HAP-1 (cell line): ENCODE measurements around the gene ATP2C2.

ENCODE experiments used
- DNase-seq, 2 experiments: peaks; one replicate each; pipeline ENCODE4 v3.0.0-alpha.2; 2016 to 2020; ENCODE audit warnings: low spot score in 2 of 2
- H3K27me3 ChIP-seq: fragments of 250-450 bp; sonication (Bioruptor Pico); 2 replicates; pipeline ENCODE4 v1.5.1; 2020; ENCODE audit warnings: low read depth, mild to moderate bottlenecking, moderate library complexity
- H3K36me3 ChIP-seq: fragments of 250-450 bp; sonication (Bioruptor Pico); replicated peaks from 2 replicates; pipeline ENCODE4 v1.5.1; 2020; ENCODE audit warnings: mild to moderate bottlenecking
- H3K4me1 ChIP-seq: fragments of 250-450 bp; sonication (Bioruptor Pico); 2 replicates; pipeline ENCODE4 v1.5.1; 2020; ENCODE audit warnings: mild to moderate bottlenecking
- H3K4me3 ChIP-seq: fragments of 250-450 bp; sonication (Bioruptor Pico); 2 replicates; pipeline ENCODE4 v1.5.1; 2020; ENCODE audit warnings: mild to moderate bottlenecking, moderate library complexity
- H3K9me3 ChIP-seq: fragments of 250-450 bp; sonication (Bioruptor Pico); 2 replicates; pipeline ENCODE4 v1.5.1; 2020; ENCODE audit warnings: mild to moderate bottlenecking, moderate library complexity
- in situ Hi-C: fragments of 300-500 bp; cut with MboI; formaldehyde crosslinking; loops from 3 replicates; pipeline ENCODE4 v1.14.3; 2020; ENCODE audit warnings: low sequenced_read_pairs, inconsistent platforms, mixed read lengths

ATP2C2 gene

DNA sequence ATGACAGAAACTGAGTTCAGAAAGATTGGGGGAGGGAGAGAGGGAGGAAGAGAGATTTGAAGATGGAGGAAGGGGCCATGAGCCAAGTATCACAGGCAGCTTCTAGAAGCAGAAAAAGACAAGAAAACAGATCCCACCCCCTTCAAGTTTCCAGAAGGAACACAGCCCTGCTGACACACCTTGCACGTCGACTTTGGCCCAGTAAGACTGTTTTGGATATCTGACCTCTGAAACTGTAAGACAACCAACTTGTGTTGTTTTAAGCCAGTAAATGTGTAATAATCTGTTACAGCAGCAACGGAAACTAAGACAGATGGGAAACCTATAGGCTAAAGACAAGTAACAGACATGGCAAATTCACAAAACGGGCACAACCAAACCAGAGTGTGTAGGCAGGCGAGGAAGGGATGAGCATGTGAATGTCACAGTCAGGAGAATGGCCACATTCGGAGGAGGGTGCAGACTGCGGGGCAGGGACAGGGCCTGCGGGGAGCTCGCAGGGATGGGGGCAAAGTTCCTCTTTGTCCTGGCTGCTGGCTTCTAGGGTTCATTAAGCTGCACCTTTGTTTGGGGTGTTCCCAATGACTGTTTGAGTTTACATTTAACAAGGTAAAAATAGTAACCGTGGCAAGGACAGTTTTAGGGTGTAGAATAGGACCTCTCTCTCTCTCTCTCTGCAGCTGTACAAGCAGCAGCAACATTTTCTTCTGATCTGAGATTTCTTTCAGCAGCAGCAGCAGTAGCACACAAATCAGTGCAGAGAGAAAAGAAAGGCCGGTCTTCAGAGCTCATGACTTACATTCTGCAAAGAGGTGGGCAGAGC is 18.3 kb upstream of the ATP2C2 start:
- in situ Hi-C loops: no loop called here
- Histone ChIP-seq H3K27me3 (no peaks in the 10 kb centered on the region), H3K4me3 (no peak overlapping the region), H3K36me3 (no peaks in the 10 kb centered on the region), H3K4me1 (no peaks in the 10 kb centered on the region), H3K9me3 (no peaks in the 10 kb centered on the region)
- no peak for DNase-seq

DNA sequence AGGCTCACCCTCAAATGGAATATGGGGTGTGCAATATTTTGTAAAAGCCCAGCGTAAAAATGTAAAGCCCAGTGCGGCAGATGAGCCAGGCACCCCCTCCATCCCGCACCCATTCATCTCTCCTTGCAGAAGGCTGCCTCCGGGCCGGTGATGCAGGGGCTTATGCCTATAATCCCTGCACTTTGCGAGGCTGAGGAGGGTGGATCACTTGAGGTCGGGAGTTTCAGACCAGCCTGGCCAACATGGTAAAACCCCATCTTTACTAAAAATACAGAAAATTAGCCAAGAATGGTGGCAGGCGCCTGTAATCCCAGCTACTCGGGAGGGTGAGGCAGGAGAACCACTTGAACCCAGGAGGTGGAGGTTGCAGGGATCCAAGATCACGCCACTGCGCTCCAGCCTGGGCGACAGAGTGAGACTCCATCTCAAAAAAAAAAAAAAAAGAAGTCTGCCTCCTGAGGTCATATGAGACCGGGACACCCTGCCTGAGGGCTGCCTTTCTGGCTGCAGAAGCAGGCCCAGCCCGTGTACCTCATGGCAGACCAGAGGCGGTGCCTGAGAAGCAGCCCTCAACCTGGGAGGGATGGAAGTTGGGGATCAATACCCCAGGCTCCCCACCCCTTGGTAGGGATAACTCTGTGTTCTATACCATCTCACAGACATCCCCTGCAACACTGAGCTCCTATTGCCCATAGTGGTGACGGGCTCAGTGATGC is 17.5 kb upstream of the ATP2C2 start:
- Histone ChIP-seq H3K36me3 (no peaks in the 10 kb centered on the region), H3K27me3 (no peaks in the 10 kb centered on the region), H3K9me3 (no peaks in the 10 kb centered on the region), H3K4me3 (no peak overlapping the region), H3K4me1 (no peaks in the 10 kb centered on the region)
- in situ Hi-C loops: no loop called here
- DNase-seq: no peak

DNA sequence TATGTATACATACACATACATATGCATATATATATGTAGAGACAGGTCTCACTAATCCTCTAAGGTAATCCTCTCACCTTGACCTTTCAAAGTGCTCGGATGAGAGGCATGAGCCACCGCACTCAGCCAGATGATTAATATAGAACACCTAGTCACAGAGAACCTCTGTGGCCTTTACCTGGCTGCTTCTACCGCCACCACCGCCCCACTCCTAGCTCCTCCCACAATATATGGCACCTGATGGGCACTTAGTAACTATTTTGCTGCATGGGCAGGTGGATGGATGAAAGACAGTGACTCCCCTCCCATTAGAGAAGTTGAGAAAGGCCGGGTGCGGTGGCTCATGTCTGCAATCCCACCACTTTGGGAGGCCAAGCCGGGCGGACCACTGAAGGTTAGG is 16.7 kb upstream of the ATP2C2 start:
- Histone ChIP-seq H3K4me1 (no peaks in the 10 kb centered on the region), H3K36me3 (no peaks in the 10 kb centered on the region), H3K27me3 (no peaks in the 10 kb centered on the region), H3K4me3 (no peak overlapping the region), H3K9me3 (no peaks in the 10 kb centered on the region)
- in situ Hi-C loops: no loop called here
- no peak for DNase-seq

DNA sequence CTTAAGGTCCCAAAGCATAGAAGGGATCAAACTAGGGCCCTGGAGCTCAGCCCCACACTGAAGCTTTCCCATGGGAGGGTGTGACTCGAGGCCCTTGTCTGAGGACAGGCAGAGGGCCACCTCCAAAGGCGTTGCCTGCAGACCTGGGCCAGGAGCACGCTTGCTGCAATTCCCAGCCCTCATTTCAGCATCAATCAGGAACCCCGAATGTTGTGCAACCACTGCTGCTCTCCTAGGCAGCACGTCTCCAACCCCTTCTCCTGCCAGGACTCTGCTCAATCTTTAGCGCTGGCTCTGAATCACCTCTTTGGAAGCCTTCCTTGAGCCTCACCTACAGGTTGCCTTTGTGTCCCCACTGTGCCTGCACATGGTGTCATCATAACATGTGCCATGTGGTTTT is 14.0 kb upstream of the ATP2C2 start:
- Histone ChIP-seq H3K4me3 (no peak overlapping the region), H3K36me3 (no peaks in the 10 kb centered on the region), H3K27me3 (peaks cover 5% of the 10 kb centered on the region; the same call in 1 of the 2 replicates), H3K4me1 (no peaks in the 10 kb centered on the region), H3K9me3 (no peaks in the 10 kb centered on the region)
- in situ Hi-C loops: no loop called here
- no peak for DNase-seq

DNA sequence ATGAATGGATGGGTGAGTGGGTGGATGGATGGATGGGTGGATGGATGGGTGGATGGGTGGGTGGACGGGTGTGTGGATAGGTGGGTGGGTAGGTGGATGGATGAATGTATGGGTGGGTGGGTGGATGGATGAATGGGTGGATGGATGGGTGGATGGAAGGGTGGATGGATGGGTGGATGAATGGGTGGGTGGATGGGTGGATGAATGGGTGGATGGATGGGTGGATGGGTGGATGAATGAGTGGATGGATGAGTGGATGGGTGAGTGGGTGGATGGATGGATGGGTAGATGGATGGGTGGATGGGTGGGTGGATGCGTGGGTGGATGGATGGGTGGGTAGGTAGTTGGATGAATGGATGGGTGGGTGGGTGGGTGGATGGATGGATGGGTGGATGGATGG is 13.2 kb upstream of the ATP2C2 start:
- no peak for DNase-seq
- Histone ChIP-seq H3K4me1 (no peaks in the 10 kb centered on the region), H3K27me3 (peaks cover 5% of the 10 kb centered on the region; the same call in 1 of the 2 replicates), H3K36me3 (no peaks in the 10 kb centered on the region), H3K4me3 (no peak overlapping the region), H3K9me3 (no peaks in the 10 kb centered on the region)
- in situ Hi-C loops: no loop called here

DNA sequence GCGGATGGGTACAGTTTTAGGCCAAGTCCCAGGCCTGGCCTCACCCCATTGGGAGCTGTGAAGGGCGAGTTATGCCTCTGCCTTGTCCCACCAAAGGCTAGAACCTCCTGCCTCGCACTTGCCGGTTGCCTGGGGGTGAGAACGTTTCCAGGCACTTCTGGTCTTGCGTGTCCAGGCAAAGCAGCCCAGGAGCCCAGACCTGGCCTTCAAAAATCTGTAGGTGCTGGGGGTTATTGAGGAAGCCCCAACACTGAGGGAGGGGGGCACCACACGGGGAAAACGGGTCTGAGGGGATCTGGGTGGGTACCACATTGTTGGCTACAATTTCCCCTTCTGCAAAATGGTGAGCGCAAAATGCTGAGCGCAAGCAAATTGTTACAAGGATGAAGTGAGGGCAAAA is 12.2 kb upstream of the ATP2C2 start:
- no peaks in the 10 kb centered on the region for H3K36me3 ChIP-seq
- no peaks in the 10 kb centered on the region for H3K4me1 ChIP-seq
- in situ Hi-C loops: no loop called here
- peaks cover 5% of the 10 kb centered on the region; the same call in 1 of the 2 replicates for H3K27me3 ChIP-seq
- no peak for DNase-seq
- no peaks in the 10 kb centered on the region for H3K9me3 ChIP-seq
- no peak overlapping the region for H3K4me3 ChIP-seq

DNA sequence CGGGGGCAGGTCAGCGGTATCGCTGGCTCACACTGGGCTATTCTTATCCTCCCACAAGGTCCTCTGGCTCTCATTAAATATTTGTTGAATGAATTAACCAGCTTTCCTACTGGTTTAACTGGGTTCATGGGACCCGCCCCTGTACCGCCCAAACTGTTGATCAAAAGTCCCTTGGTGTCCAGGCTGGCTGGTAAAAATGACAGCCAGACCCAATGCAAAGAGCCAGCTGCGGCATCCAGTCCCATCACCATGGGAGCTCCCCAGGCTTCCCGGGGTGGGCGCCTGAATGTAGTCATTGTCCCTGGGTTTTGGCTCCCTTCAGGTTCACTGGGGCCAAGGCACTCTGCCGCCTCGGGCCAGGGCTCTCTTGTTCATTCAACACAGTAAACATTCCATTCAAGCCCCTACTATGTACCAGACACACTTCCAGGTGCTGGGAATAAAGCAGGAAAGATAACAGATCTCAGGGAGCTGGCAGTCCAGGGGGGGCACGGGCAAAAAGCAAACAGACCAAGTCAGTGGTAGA is 11.7 kb upstream of the ATP2C2 start:
- Histone ChIP-seq H3K4me1 (no peaks in the 10 kb centered on the region), H3K9me3 (no peaks in the 10 kb centered on the region), H3K27me3 (peaks cover 5% of the 10 kb centered on the region; the same call in 1 of the 2 replicates), H3K4me3 (no peak overlapping the region), H3K36me3 (no peaks in the 10 kb centered on the region)
- no peak for DNase-seq
- in situ Hi-C loops: no loop called here

DNA sequence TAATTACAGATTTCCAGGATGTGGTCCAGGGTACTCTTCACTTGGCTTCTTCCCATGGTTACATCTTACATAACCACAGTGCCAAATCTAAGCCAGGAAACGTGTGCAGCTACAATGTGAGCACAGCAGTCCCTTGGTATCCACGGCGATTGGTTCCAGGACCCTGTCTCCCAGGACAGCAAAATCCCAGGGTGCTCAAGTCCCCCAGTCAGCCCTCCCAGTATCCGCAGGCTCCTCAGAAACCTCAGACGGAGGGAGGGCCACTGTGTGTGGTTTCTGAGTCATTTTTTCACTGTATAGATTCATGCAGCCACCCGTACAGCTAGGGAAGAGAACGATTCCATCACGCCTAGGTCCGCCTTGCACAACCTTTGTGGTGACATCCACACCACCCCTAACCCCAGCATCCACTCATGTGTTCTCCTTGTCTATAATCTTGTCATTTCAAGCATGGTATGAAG is 11.1 kb upstream of the ATP2C2 start:
- in situ Hi-C loops: no loop called here

DNA sequence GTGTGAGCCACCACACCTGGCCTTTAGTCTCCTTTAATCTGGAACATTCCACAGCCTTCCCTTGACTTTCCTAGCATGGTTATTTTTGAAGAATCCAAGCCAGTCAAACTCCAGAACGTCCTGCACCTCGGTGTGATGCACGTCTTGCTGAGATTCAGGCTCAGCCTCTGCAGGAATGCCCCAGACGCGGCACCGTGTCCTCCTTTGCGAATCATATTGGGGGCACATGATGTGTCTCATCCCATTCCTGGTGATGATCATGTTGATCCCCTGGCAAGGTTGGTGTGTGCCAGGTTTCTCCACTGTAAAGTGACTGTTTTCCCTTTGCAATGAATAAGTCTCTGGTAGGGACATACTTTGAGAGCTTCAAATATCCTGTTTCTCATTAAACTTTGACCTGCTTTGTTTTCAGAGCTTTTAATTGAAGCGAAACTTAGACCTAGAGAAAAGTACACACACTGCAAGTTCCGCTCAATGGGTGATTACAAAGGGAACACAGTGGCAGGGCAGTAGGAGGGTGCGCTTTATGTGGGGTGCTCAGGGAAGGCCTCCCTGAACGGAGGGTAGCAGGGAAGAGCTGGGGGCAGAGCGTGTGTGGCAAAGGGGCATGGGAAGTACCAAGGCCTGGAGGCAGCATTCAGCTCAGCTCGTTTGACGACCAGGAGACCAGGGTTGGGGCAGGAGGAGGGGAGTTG is 9.6 kb upstream of the ATP2C2 start:
- in situ Hi-C loops: no loop called here
- Histone ChIP-seq H3K9me3 (no peaks in the 10 kb centered on the region), H3K4me1 (no peaks in the 10 kb centered on the region), H3K4me3 (no peak overlapping the region), H3K27me3 (peaks cover 5% of the 10 kb centered on the region; the same call in 1 of the 2 replicates), H3K36me3 (no peaks in the 10 kb centered on the region)
- DNase-seq: no peak

More for the DNA sequence above, 11.1 kb upstream of the ATP2C2 start:
- H3K4me1 ChIP-seq: no peaks in the 10 kb centered on the region
- DNase-seq: no peak
- H3K9me3 ChIP-seq: no peaks in the 10 kb centered on the region
- no peak overlapping the region for H3K4me3 ChIP-seq
- H3K27me3 ChIP-seq: peaks cover 5% of the 10 kb centered on the region; the same call in 1 of the 2 replicates
- no peaks in the 10 kb centered on the region for H3K36me3 ChIP-seq

DNA sequence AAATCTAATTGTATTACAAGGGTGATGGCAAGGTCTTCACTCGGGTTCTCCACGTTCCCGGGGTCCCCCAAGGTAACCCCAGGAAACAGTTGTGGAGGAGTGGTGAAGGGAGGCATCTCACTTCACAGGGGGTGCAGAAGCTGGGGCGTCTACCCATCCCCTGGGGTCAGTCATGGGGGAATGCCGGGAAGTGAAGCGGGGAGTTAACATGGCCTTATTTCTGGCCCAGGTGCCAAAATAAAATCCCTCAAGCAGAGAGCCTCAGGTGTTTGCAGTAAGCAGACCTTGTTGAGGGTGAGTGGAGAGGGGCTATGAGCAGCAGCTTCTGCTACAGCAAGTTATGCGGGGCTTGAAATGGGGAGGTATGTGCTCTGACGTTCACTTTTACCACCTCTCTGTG is 9.0 kb upstream of the ATP2C2 start:
- no peaks in the 10 kb centered on the region for H3K4me1 ChIP-seq
- H3K4me3 ChIP-seq: no peak overlapping the region
- H3K9me3 ChIP-seq: no peaks in the 10 kb centered on the region
- H3K36me3 ChIP-seq: no peaks in the 10 kb centered on the region
- DNase-seq: no peak
- peaks cover 5% of the 10 kb centered on the region; the same call in 1 of the 2 replicates for H3K27me3 ChIP-seq
- in situ Hi-C loops: no loop called here

DNA sequence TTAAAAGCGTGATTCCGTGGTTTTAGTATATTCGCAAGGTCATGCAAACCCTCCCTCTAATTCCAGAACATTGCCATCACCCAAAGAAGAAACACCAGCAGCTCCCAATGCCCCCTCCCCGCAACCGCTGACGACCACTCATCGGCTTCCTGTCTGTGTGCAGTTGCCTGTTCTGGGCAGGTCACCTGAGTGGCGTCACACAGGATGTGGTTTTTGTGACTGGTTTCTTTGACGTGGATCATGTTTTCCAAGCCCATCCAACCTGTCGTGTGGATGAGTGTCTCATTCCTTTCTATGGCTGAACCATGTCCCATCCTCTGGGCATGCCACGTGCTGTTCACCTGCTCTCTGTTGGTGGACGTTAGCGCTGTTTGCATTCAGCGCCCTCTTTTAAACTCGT is 8.2 kb upstream of the ATP2C2 start:
- DNase-seq: no peak
- H3K4me1 ChIP-seq: no peaks in the 10 kb centered on the region
- H3K4me3 ChIP-seq: no peak overlapping the region
- in situ Hi-C loops: no loop called here
- H3K36me3 ChIP-seq: no peaks in the 10 kb centered on the region
- peaks cover 5% of the 10 kb centered on the region; the same call in 1 of the 2 replicates for H3K27me3 ChIP-seq
- no peaks in the 10 kb centered on the region for H3K9me3 ChIP-seq

DNA sequence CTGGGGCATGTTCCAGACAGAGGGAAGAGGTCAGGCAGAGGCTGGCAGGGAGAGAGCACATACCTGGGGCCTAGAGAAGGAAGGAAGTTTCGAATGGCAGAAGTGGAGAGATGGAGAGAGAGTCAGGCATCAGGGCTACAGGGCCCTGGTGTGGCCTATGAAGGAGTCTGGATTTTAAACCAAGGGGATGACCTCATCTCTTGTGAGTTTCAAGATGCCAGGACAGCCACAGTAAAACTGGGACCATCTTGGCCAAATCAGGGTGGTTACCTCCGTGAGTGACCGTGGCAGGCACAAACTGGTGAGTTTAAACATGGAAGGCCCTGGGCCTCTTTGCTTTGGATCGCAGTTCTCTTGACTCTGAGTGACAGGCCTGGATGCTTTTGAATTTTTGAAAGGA is 7.6 kb upstream of the ATP2C2 start:
- H3K4me3 ChIP-seq: no peak overlapping the region
- no peaks in the 10 kb centered on the region for H3K9me3 ChIP-seq
- no peak for DNase-seq
- no peaks in the 10 kb centered on the region for H3K4me1 ChIP-seq
- H3K36me3 ChIP-seq: no peaks in the 10 kb centered on the region
- peaks cover 5% of the 10 kb centered on the region; the same call in 1 of the 2 replicates for H3K27me3 ChIP-seq
- in situ Hi-C loops: no loop called here

DNA sequence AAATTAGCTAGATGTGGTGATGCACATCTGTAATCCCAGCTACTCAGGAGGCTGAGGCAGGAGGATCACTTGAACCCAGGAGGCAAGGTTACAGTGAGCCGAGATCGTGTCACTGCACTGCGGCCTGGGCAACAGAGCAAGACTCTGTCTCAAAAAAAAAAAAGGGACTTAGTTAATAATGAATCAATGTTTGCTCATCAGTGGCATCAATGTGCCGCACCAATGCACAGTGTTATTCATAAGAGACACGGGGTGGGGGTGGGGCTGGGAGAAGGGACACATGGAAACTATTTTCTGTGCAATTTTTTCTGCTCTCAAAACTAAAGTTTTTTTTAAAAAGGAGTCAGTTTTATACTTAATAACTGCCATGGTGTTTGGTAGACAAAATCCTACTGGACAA is 6.8 kb upstream of the ATP2C2 start:
- in situ Hi-C loops: no loop called here
- H3K27me3 ChIP-seq: peaks cover 5% of the 10 kb centered on the region; the same call in 1 of the 2 replicates
- H3K4me1 ChIP-seq: no peaks in the 10 kb centered on the region
- no peak overlapping the region for H3K4me3 ChIP-seq
- H3K9me3 ChIP-seq: no peaks in the 10 kb centered on the region
- DNase-seq: no peak
- no peaks in the 10 kb centered on the region for H3K36me3 ChIP-seq
